ENCODE measurements around the gene RNF32.
A peak's percentile ranks its signal among the peaks of the same experiment; 100 is the strongest.

RNF32 gene

DNA sequence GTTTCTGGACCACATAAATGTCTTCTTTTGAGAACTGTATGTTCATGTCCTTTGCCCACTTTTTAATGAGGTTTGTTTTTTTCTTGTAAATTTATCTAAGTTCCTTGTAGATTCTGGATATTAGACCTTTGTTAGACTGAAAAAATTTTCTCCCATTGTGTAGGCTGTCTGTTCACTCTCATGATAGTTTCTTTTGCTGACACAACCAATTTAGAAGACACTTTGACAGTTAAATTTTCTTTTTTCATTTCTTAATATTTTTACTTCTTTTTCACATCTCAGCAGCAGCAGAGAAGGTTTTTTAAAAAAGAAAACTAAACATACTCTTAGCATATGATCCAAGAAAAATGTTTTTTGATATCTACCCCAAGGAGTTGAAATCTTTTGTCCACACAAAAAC, 61.8 kb downstream of the RNF32 start:
- in situ Hi-C loops (cut with MboI; ENCODE audit: low pct_unique_long_range_greater_than_20kb, low sequenced_read_pairs) = no loop called here
- DNase-seq = no peak

- no peak for DNase-seq
- in situ Hi-C loops (cut with MboI; ENCODE audit: low pct_unique_long_range_greater_than_20kb, low sequenced_read_pairs) = no loop called here
Measured at GRCh38 chr7:156703209-156703608, 62.6 kb downstream of the RNF32 start.

DNA sequence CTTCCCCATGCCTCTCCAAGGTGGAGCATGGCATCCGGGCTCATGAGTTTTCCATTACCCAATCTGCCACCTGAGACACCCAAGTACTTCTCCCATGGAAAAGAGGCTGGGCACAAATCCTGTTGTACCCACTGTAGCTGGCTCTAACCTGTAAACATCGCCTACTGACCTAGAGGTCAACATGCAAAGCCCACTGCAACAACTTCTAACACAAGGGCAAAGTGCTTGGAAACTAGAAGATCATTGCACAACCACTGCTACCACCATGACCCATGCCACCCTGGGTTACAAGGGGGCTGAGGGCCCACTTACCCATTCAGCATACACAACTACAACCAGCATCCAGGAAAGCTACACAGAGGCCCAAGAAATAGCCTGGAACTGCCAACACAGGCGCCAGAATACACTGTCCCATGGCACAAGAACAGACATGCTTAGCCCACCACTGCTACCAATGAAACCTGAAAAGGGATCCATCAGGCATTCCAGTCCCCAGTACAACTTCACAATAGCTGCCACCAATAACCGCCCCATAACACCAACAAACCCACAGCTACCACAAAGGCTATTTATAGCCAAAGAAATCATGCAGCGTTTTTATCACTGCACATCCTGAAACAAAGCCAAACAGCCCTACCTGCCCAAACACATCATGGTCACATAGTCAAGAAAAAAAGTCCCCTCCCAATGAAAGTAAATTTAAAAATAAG, 63.4 kb downstream of the RNF32 start:
- DNase-seq = peak; percentile 57
- in situ Hi-C loops (cut with MboI; ENCODE audit: low pct_unique_long_range_greater_than_20kb, low sequenced_read_pairs) = no loop called here

- in situ Hi-C loops (cut with MboI; ENCODE audit: low pct_unique_long_range_greater_than_20kb, low sequenced_read_pairs) = no loop called here
Measured at GRCh38 chr7:156722043-156722826, 81.7 kb downstream of the RNF32 start.

DNA sequence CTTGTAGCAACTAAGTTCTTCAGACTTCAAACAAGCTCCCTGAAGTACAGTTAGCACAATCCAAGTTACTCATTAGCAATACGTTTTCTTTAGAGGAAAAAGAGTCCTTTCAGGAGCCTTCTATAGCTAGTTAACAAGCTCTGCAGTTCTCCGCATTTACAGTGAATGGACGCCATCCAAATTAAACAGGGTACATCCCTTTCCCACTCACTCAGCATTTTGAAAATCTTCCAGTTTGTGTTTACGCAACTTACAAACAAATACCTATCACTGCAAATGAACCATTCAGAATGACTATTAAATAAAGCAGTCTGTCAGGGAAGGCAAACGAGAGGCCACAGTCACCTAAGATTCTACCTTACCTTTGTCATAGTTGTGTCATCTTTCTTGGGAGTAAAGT, 84.5 kb downstream of the RNF32 start:
- no peak for DNase-seq
- in situ Hi-C loops (cut with MboI; ENCODE audit: low pct_unique_long_range_greater_than_20kb, low sequenced_read_pairs) = no loop called here

More at GRCh38 chr7:156722043-156722826, 81.7 kb downstream of the RNF32 start:
- DNase-seq = no peak

DNA sequence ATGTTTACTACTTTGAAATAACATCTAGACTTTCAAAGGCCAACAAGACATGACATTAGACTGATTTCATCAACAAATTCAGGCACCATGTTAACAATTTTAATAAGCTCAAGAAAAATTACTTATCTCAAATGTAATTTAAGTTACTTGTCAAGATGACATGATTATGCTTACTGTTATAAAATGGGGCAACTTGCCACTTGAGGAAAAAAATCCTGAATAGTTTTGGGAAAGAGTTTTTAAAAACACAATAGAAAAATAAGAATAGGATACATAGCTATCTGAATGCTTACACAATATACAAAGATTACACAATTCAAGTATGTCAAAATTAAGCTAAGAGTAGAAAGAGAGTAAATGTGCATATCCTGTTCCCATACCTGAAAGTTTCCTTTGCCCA, 85.4 kb downstream of the RNF32 start:
- in situ Hi-C loops (cut with MboI; ENCODE audit: low pct_unique_long_range_greater_than_20kb, low sequenced_read_pairs) = no loop called here

More for the DNA sequence above, 85.4 kb downstream of the RNF32 start:
- no peak for DNase-seq

All from KBM-7 (cell line).